Omental fat pad (tissue), 4 donors: ENCODE measurements around the gene UBE2G1. TPM values are rescaled to one million over a fixed set of nuclear protein-coding genes. Genes with fewer than 3 reads are reported as not detected.

Experiments
- ATAC-seq: fragments of 150-250 bp; one replicate; pipeline ENCODE4 v1.9.1; 2016; ENCODE audit warnings: mild to moderate bottlenecking, moderate library complexity; ENCODE audit not compliant: low FRiP score
- DNase-seq: peaks from one replicate; pipeline ENCODE4 v3.0.0-alpha.2; 2019; ENCODE audit warnings: low spot score
- CTCF ChIP-seq, 3 donors: fragments of 450-650 bp; IDR thresholded peaks; one replicate each; pipeline ENCODE4 v1.5.1; 2016 to 2017; ENCODE audit warnings: antibody characterized with exemption in 3 of 3, mild to moderate bottlenecking in 3 of 3, moderate library complexity in 2 of 3
- total RNA-seq, 4 donors: library from RNA; depleted of rRNA; stranded (reverse); fragments of >200 nt; gene quantifications; one replicate each; pipeline ENCODE4 v1.1.0, GENCODE V29; 2016

Gene UBE2G1
- 10 to 100 TPM; 34.7 to 45.6 (median 40.3) TPM for total RNA-seq

- ATAC-seq: peak; percentile 96
- TF ChIP-seq CTCF (IDR thresholded peaks at IDR 0.05): no peak
Measured at GRCh38 chr17:4366327-4367063, at the start of gene UBE2G1. Gene UBE2G1 (minus strand): TSS chr17:4366675. CDS start chr17:4366316, 359 bp downstream.

DNA sequence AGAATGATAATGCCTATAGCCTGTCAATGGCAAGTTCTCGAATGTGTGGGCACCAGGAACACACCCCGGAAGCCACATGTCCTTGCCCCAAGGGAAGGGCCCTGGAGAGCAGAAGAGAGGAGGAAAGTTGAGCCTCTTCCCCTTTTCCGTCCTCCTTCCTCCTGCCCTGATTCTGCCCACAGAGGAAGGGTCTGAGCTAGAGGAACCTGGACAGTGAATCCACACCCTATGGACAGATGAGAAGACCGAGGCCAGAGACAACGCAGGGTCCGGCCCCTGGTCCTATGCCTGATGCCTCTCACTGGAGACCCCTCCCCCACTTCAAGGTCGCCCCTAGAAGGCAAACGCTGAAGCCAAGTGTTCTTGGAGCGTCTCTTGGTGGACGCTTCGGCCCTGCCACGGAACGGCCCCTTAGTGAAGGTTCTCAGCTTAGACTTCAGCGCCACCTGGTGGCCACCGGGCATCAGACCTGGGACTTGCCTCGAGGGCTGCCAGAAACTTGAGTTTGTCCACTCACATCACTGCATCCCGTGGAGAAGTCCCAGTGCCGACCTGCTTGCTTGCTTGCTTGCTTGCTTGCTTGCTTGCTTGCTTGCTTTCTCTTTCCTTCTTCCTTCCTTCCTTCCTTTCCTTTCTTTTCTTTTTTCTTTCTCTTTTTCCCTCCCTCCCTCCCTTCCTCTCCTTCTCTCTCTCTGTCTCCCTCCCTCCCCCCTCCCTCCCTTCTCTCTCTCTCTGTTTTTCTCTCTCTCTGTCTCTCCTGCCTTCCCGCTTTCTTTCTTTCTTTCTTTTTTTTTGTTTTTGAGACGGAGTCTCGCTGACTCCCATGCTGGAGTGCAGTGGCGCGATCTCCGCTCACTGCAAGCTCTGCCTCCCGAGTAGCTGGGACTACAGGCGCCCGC is 46.7 kb upstream of the UBE2G1 start:
- peak; percentile 97 for DNase-seq
- peak in 2 of 3 donors; percentile 47 to 99 for TF ChIP-seq CTCF (IDR thresholded peaks at IDR 0.05)
- peak; percentile 88 for ATAC-seq

More at GRCh38 chr17:4366327-4367063, at the start of gene UBE2G1:
- DNase-seq: peak; percentile 94

DNA sequence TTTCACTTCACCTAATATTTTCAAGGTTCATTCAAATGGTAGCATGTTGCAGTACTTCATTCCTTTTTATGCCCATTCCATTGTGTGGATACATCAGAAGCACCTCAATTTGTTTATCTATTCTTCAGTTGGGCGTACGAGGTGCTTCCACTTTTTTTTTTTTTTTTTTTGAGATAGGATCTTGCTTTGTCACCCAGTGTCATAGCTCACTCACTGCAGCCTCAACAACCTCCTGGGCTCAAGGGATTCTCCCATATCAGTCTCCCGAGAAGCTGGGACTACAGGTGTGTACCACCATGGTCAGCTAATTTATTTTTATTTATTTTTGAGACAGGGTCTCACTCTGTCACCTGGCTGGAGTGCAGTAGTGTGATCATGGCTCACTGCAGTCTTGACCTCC is 44.7 kb upstream of the UBE2G1 start:
- ATAC-seq (no peak), DNase-seq (no peak)
- no peak for TF ChIP-seq CTCF (IDR thresholded peaks at IDR 0.05)

DNA sequence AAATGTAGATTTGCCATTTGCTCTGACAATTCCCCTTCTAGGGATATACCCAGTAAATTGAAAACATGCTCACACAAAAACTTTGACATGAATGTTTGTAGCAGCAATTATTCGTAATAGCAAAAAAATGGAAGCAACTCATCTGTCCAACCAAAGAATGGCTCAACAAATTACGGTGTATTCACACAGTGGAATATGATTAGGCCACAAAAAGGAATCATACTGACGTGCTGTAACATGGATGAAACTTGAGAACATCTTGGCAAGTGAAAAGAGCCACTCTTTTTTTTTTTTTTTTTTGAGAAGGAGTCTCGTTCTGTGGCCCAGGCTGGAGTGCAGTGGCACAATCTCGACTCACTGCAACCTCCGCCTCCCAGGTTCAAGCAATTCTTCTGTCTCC is 43.2 kb upstream of the UBE2G1 start:
- ATAC-seq (no peak), DNase-seq (no peak)
- TF ChIP-seq CTCF (IDR thresholded peaks at IDR 0.05): no peak

DNA sequence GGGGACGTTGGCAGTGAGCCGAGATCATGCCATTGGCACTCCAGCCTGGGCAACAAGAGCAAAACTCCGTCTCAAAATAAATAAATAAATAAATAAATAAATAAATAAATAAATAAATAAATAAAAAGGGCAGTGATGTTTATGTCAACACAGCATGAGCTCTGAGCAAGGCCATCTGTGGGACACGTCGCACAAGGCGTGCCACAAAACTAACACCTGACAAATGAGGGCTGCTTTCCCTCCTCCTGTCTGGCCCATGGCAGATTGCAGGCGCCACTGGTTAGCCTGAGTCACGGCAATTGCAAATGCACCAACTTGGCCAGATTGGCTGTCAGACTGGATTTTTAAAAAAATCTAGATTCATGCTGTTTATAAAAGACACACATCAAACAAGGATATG is 41.4 kb upstream of the UBE2G1 start:
- ATAC-seq: no peak
- no peak for DNase-seq
- no peak for TF ChIP-seq CTCF (IDR thresholded peaks at IDR 0.05)

DNA sequence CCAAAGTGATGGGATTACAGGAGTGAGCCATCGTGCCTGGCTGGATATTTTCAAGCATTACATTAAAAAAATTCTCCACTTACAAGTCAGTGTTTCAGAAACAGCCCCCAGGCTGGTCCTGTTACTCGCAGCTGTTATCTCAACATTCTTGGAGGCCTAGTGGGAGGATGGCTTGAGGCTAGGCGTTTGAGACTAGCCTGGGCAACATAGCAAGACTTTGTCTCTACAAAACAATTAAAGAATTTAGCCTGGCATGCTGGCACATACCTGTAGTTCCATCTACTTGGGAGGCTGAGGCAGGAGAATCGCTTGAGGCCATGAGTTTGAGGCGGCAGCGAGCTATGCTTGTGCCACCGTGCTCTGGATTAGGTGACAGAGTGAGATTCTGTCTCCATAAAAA is 40.7 kb upstream of the UBE2G1 start:
- TF ChIP-seq CTCF (IDR thresholded peaks at IDR 0.05): no peak
- no peak for DNase-seq
- no peak for ATAC-seq
